Keratinocyte (primary cell): Measurements from ENCODE around the gene PAFAH1B2.

Experiments used
- CTCF ChIP-seq, 3 experiments: IDR thresholded peaks in 1 of 3; conservative IDR thresholded peaks in 1 of 3; optimal IDR thresholded peaks in 1 of 3; 2 replicates in 2 of 3; 3 replicates in 1 of 3; pipeline versions ENCODE3 to v1.5.1; 2011; ENCODE audit warnings: low read length in 3 of 3, mild to moderate bottlenecking in 3 of 3, moderate library complexity in 2 of 3, control low read depth in 1 of 3, inconsistent platforms in 1 of 3; ENCODE audit not compliant: insufficient read depth in 2 of 3; ENCODE audit errors: extremely low read depth in 1 of 3
- EZH2 ChIP-seq: IDR thresholded peaks from one replicate; pipeline ENCODE4 v1.6.1; 2012; ENCODE audit warnings: inconsistent platforms, mild to moderate bottlenecking, low read length, moderate library complexity

GRCh38 chr11:117099696-117100095, 44.4 kb upstream of the PAFAH1B2 start:
- TF ChIP-seq CTCF (optimal IDR thresholded peaks at IDR 0.05 in 1 of 3, IDR thresholded peaks at IDR 0.05 in 1 of 3, conservative IDR thresholded peaks at IDR 0.05 in 1 of 3; ENCODE audit: extremely low read depth in 1 of 3, insufficient read depth in 2 of 3, low read length in 3 of 3) (no peak), EZH2 (no peak)
